Measurements from ENCODE around the gene ADARB2. TPM values are rescaled to one million over a fixed set of nuclear protein-coding genes. Genes with fewer than 3 reads are reported as not detected.
"Not testable (repeated sequence)": the region's sequence is repeated elsewhere in the genome, so short reads cannot be mapped to it uniquely, and the experiment has no call there.

Gene ADARB2
- total RNA-seq, 2 experiments from 2014 or later: 0.63 to 0.99 TPM

GRCh38 chr10:1548596-1548995 is 188.7 kb downstream of the ADARB2 start:
- ATAC-seq: no peak
- Mint-ChIP-seq H3K4me1 (ENCODE audit: low read depth) (peaks cover 7% of the 10 kb centered on the region), H3K4me3 (no peak overlapping the region), H3K27ac (no peak overlapping the region), H3K27me3 (ENCODE audit: low read depth) (no peaks in the 10 kb centered on the region), H3K9me3 (ENCODE audit: insufficient read depth) (no peaks in the 10 kb centered on the region), H3K36me3 (ENCODE audit: low read depth) (no peaks in the 10 kb centered on the region)
- DNase-seq: no peak
- POLR2A ChIA-PET: no interaction called here
- CTCF ChIA-PET: no interaction called here

- no peak for ATAC-seq
- ChIA-PET CTCF (no interaction called here), POLR2A (no interaction called here)
- peaks cover 7% of the 10 kb centered on the region for H3K4me1 Mint-ChIP-seq (ENCODE audit: low read depth)
- no peaks in the 10 kb centered on the region for H3K27me3 Mint-ChIP-seq (ENCODE audit: low read depth)
- no peak overlapping the region for H3K4me3 Mint-ChIP-seq
- DNase-seq: no peak
- H3K27ac Mint-ChIP-seq: no peak overlapping the region
- no peaks in the 10 kb centered on the region for H3K9me3 Mint-ChIP-seq (ENCODE audit: insufficient read depth)
- H3K36me3 Mint-ChIP-seq (ENCODE audit: low read depth): no peaks in the 10 kb centered on the region
Observed at GRCh38 chr10:1548146-1548545, 189.2 kb downstream of the ADARB2 start.

- POLR2A ChIA-PET: no interaction called here
- no peak for ATAC-seq
- H3K9me3 Mint-ChIP-seq (ENCODE audit: insufficient read depth): no peaks in the 10 kb centered on the region
Observed at GRCh38 chr10:1546431-1547110, 190.8 kb downstream of the ADARB2 start.

GRCh38 chr10:1545524-1545923 is 191.8 kb downstream of the ADARB2 start:
- Mint-ChIP-seq H3K4me3 (no peak overlapping the region), H3K27ac (no peak overlapping the region), H3K4me1 (ENCODE audit: low read depth) (peaks cover 7% of the 10 kb centered on the region), H3K36me3 (ENCODE audit: low read depth) (no peaks in the 10 kb centered on the region), H3K27me3 (ENCODE audit: low read depth) (no peaks in the 10 kb centered on the region), H3K9me3 (ENCODE audit: insufficient read depth) (no peaks in the 10 kb centered on the region)
- CTCF ChIA-PET: no interaction called here
- ATAC-seq: no peak
- POLR2A ChIA-PET: no interaction called here
- no peak for DNase-seq

More at GRCh38 chr10:1546431-1547110, 190.8 kb downstream of the ADARB2 start:
- Mint-ChIP-seq H3K27me3 (ENCODE audit: low read depth) (no peaks in the 10 kb centered on the region), H3K4me1 (ENCODE audit: low read depth) (peaks cover 7% of the 10 kb centered on the region), H3K27ac (no peak overlapping the region), H3K36me3 (ENCODE audit: low read depth) (no peaks in the 10 kb centered on the region), H3K4me3 (no peak overlapping the region)
- CTCF ChIA-PET: no interaction called here
- no peak for DNase-seq

- H3K27ac Mint-ChIP-seq: no peak overlapping the region
- ChIA-PET POLR2A (no interaction called here), CTCF (no interaction called here)
- H3K4me3 Mint-ChIP-seq: no peak overlapping the region
- no peaks in the 10 kb centered on the region for H3K9me3 Mint-ChIP-seq (ENCODE audit: insufficient read depth)
- H3K27me3 Mint-ChIP-seq (ENCODE audit: low read depth): no peaks in the 10 kb centered on the region
- no peaks in the 10 kb centered on the region for H3K36me3 Mint-ChIP-seq (ENCODE audit: low read depth)
- DNase-seq (no peak), ATAC-seq (no peak)
- H3K4me1 Mint-ChIP-seq (ENCODE audit: low read depth): peaks cover 2% of the 10 kb centered on the region
Observed at GRCh38 chr10:1544929-1545328, 192.4 kb downstream of the ADARB2 start.

GRCh38 chr10:1544209-1544673 is 193.1 kb downstream of the ADARB2 start:
- Mint-ChIP-seq H3K36me3 (ENCODE audit: low read depth) (no peaks in the 10 kb centered on the region), H3K4me3 (no peak overlapping the region), H3K27ac (no peak overlapping the region), H3K4me1 (ENCODE audit: low read depth) (no peaks in the 10 kb centered on the region), H3K9me3 (ENCODE audit: insufficient read depth) (no peaks in the 10 kb centered on the region), H3K27me3 (ENCODE audit: low read depth) (no peaks in the 10 kb centered on the region)
- CTCF ChIA-PET: no interaction called here
- ATAC-seq (no peak), DNase-seq (no peak)
- POLR2A ChIA-PET: no interaction called here

- Mint-ChIP-seq H3K9me3 (ENCODE audit: insufficient read depth) (no peaks in the 10 kb centered on the region), H3K4me1 (ENCODE audit: low read depth) (no peaks in the 10 kb centered on the region), H3K4me3 (no peak overlapping the region), H3K27ac (no peak overlapping the region), H3K27me3 (ENCODE audit: low read depth) (no peaks in the 10 kb centered on the region), H3K36me3 (ENCODE audit: low read depth) (no peaks in the 10 kb centered on the region)
- no peak for DNase-seq
- ChIA-PET POLR2A (no interaction called here), CTCF (no interaction called here)
- no peak for ATAC-seq
Observed at GRCh38 chr10:1543596-1543995, 193.7 kb downstream of the ADARB2 start.

- Mint-ChIP-seq H3K36me3 (ENCODE audit: low read depth) (no peaks in the 10 kb centered on the region), H3K4me1 (ENCODE audit: low read depth) (no peaks in the 10 kb centered on the region), H3K9me3 (ENCODE audit: insufficient read depth) (no peaks in the 10 kb centered on the region), H3K4me3 (no peak overlapping the region), H3K27me3 (ENCODE audit: low read depth) (no peaks in the 10 kb centered on the region), H3K27ac (no peak overlapping the region)
- ATAC-seq (no peak), DNase-seq (no peak)
- ChIA-PET POLR2A (no interaction called here), CTCF (no interaction called here)
Observed at GRCh38 chr10:1542941-1543340, 194.4 kb downstream of the ADARB2 start.

GRCh38 chr10:1540144-1540543 is 197.2 kb downstream of the ADARB2 start:
- H3K36me3 Mint-ChIP-seq (ENCODE audit: low read depth): no peaks in the 10 kb centered on the region
- DNase-seq (no peak), ATAC-seq (no peak)
- no peaks in the 10 kb centered on the region for H3K27me3 Mint-ChIP-seq (ENCODE audit: low read depth)
- H3K9me3 Mint-ChIP-seq (ENCODE audit: insufficient read depth): no peaks in the 10 kb centered on the region
- ChIA-PET CTCF (no interaction called here), POLR2A (no interaction called here)
- H3K4me1 Mint-ChIP-seq (ENCODE audit: low read depth): no peaks in the 10 kb centered on the region
- H3K4me3 Mint-ChIP-seq: no peak overlapping the region
- H3K27ac Mint-ChIP-seq: no peak overlapping the region

- ATAC-seq (no peak), DNase-seq (no peak)
- Mint-ChIP-seq H3K27ac (no peak overlapping the region), H3K9me3 (ENCODE audit: insufficient read depth) (no peaks in the 10 kb centered on the region), H3K27me3 (ENCODE audit: low read depth) (no peaks in the 10 kb centered on the region), H3K4me3 (no peak overlapping the region), H3K36me3 (ENCODE audit: low read depth) (no peaks in the 10 kb centered on the region), H3K4me1 (ENCODE audit: low read depth) (no peaks in the 10 kb centered on the region)
- ChIA-PET CTCF (no interaction called here), POLR2A (no interaction called here)
Observed at GRCh38 chr10:1539216-1539615, 198.1 kb downstream of the ADARB2 start.

- H3K36me3 Mint-ChIP-seq (ENCODE audit: low read depth): no peaks in the 10 kb centered on the region
- POLR2A ChIA-PET: no interaction called here
- H3K4me1 Mint-ChIP-seq (ENCODE audit: low read depth): no peaks in the 10 kb centered on the region
- ATAC-seq (no peak), DNase-seq (no peak)
- H3K9me3 Mint-ChIP-seq (ENCODE audit: insufficient read depth): no peaks in the 10 kb centered on the region
- no peaks in the 10 kb centered on the region for H3K27me3 Mint-ChIP-seq (ENCODE audit: low read depth)
- no peak overlapping the region for H3K4me3 Mint-ChIP-seq
- CTCF ChIA-PET: no interaction called here
- no peak overlapping the region for H3K27ac Mint-ChIP-seq
Observed at GRCh38 chr10:1538531-1539061, 198.7 kb downstream of the ADARB2 start.

GRCh38 chr10:1538121-1538520 is 199.2 kb downstream of the ADARB2 start:
- POLR2A ChIA-PET: no interaction called here
- Mint-ChIP-seq H3K4me1 (ENCODE audit: low read depth) (no peaks in the 10 kb centered on the region), H3K36me3 (ENCODE audit: low read depth) (no peaks in the 10 kb centered on the region), H3K27me3 (ENCODE audit: low read depth) (no peaks in the 10 kb centered on the region), H3K9me3 (ENCODE audit: insufficient read depth) (no peaks in the 10 kb centered on the region), H3K27ac (no peak overlapping the region), H3K4me3 (no peak overlapping the region)
- CTCF ChIA-PET: no interaction called here
- DNase-seq: no peak
- ATAC-seq: no peak

GRCh38 chr10:1537449-1537848 is 199.9 kb downstream of the ADARB2 start:
- DNase-seq; H3K4me1 Mint-ChIP-seq (ENCODE audit: low read depth); H3K9me3 Mint-ChIP-seq (ENCODE audit: insufficient read depth); H3K27me3 Mint-ChIP-seq (ENCODE audit: low read depth); ATAC-seq; CTCF ChIA-PET; H3K4me3 Mint-ChIP-seq; H3K36me3 Mint-ChIP-seq (ENCODE audit: low read depth); POLR2A ChIA-PET; H3K27ac Mint-ChIP-seq: not testable (repeated sequence)
